Mammary epithelial cell (primary cell): ENCODE results near the gene WDSUB1.

ENCODE experiments used
- CTCF ChIP-seq, 2 donors: IDR thresholded peaks in 1 of 2; conservative IDR thresholded peaks in 1 of 2; 2 replicates each; pipeline ENCODE4 v1.5.1; 2011 to 2012; ENCODE audit warnings: inconsistent platforms in 2 of 2, low read length in 2 of 2, mild to moderate bottlenecking in 2 of 2, control low read depth in 1 of 2, low read depth in 1 of 2; ENCODE audit not compliant: insufficient read depth in 1 of 2; ENCODE audit errors: extremely low read depth in 1 of 2
- EZH2 ChIP-seq: IDR thresholded peaks from 2 replicates; pipeline ENCODE4 v1.6.1; 2012; ENCODE audit warnings: low read length, inconsistent platforms, borderline replicate concordance

GRCh38 chr2:159317392-159318088 is 31.0 kb upstream of the WDSUB1 start:
- no peak for TF ChIP-seq CTCF (conservative IDR thresholded peaks at IDR 0.05 in 1 of 2, IDR thresholded peaks at IDR 0.05 in 1 of 2; ENCODE audit: extremely low read depth in 1 of 2, insufficient read depth in 1 of 2, low read depth in 1 of 2, low read length in 2 of 2)
- TF ChIP-seq EZH2 = no peak
